Liver (tissue), 9 donors: ENCODE data around the gene ITGA2. TPM values are rescaled to one million over a fixed set of nuclear protein-coding genes. Genes with fewer than 3 reads are reported as not detected.

ENCODE experiments used
- DNase-seq: peaks from one replicate; pipeline ENCODE4 v3.0.0-alpha.2; 2017; ENCODE audit warnings: low spot score
- H3K27ac ChIP-seq, 2 donors: one replicate each; pipeline ENCODE4 v1.7.0; 2013; ENCODE audit warnings: inconsistent platforms in 2 of 2, low read length in 2 of 2, control low read depth in 1 of 2, low read depth in 1 of 2, mild to moderate bottlenecking in 1 of 2
- H3K27me3 ChIP-seq, 4 donors: one replicate each; pipeline versions ENCODE4 v1.6.1 to v1.7.0; 2013; ENCODE audit warnings: low read length in 3 of 4, inconsistent platforms in 1 of 4, mild to moderate bottlenecking in 1 of 4, moderate library complexity in 1 of 4; ENCODE audit not compliant: control insufficient read depth in 4 of 4, insufficient read depth in 4 of 4
- H3K36me3 ChIP-seq, 4 donors: one replicate each; pipeline versions ENCODE4 v1.6.1 to v1.7.0; 2013; ENCODE audit warnings: low read length in 3 of 4, mild to moderate bottlenecking in 3 of 4, low read depth in 1 of 4, moderate library complexity in 1 of 4; ENCODE audit not compliant: control insufficient read depth in 4 of 4, insufficient read depth in 3 of 4
- H3K4me1 ChIP-seq, 4 donors: one replicate each; pipeline versions ENCODE4 v1.6.1 to v1.7.0; 2013; ENCODE audit warnings: low read length in 3 of 4, mild to moderate bottlenecking in 3 of 4, moderate library complexity in 1 of 4; ENCODE audit not compliant: control insufficient read depth in 4 of 4, insufficient read depth in 4 of 4
- H3K4me3 ChIP-seq, 3 donors: one replicate each; pipeline versions ENCODE4 v1.6.1 to v1.7.0; 2013; ENCODE audit warnings: low read length in 3 of 3, control low read depth in 1 of 3, low read depth in 1 of 3, mild to moderate bottlenecking in 1 of 3
- H3K9ac ChIP-seq, 2 donors: one replicate each; pipeline ENCODE4 v1.7.0; 2013; ENCODE audit warnings: low read length in 2 of 2, mild to moderate bottlenecking in 2 of 2, moderate library complexity in 2 of 2, control low read depth in 1 of 2, low read depth in 1 of 2
- H3K9me3 ChIP-seq, 4 donors: one replicate each; pipeline versions ENCODE4 v1.6.1 to v1.7.0; 2013; ENCODE audit warnings: low read length in 3 of 4; ENCODE audit not compliant: control insufficient read depth in 4 of 4
- ATF3 ChIP-seq: IDR thresholded peaks from 2 replicates; pipeline ENCODE4 v1.6.1; 2016; ENCODE audit warnings: antibody characterized with exemption
- EGR1 ChIP-seq, 2 donors: IDR thresholded peaks; 2 replicates each; pipeline ENCODE4 v1.6.1; 2016 to 2018; ENCODE audit warnings: antibody characterized with exemption in 2 of 2, low read depth in 2 of 2
- FOXA1 ChIP-seq: IDR thresholded peaks from 2 replicates; pipeline ENCODE4 v1.6.1; 2016; ENCODE audit warnings: antibody characterized with exemption
- FOXA2 ChIP-seq: IDR thresholded peaks from 2 replicates; pipeline ENCODE4 v1.6.1; 2016; ENCODE audit warnings: antibody characterized with exemption
- GABPA ChIP-seq, 2 donors: IDR thresholded peaks in 1 of 2; conservative IDR thresholded peaks in 1 of 2; 2 replicates each; pipeline ENCODE4 v1.6.1; 2016; ENCODE audit warnings: antibody characterized with exemption in 2 of 2, mild to moderate bottlenecking in 1 of 2, moderate library complexity in 1 of 2
- HNF4A ChIP-seq, 2 donors: conservative IDR thresholded peaks; 2 replicates each; pipeline ENCODE4 v1.6.1; 2016; ENCODE audit warnings: antibody characterized with exemption in 2 of 2, mild to moderate bottlenecking in 2 of 2
- HNF4G ChIP-seq: IDR thresholded peaks from 2 replicates; pipeline ENCODE4 v1.6.1; 2016; ENCODE audit warnings: antibody characterized with exemption
- JUND ChIP-seq, 2 donors: IDR thresholded peaks; 2 replicates each; pipeline ENCODE4 v1.6.1; 2016; ENCODE audit warnings: antibody characterized with exemption in 2 of 2
- MAX ChIP-seq: IDR thresholded peaks from 2 replicates; pipeline ENCODE4 v1.6.1; 2016; ENCODE audit warnings: antibody characterized with exemption
- NR2F2 ChIP-seq: IDR thresholded peaks from 2 replicates; pipeline ENCODE4 v1.6.1; 2016; ENCODE audit warnings: antibody characterized with exemption
- RAD21 ChIP-seq, 2 donors: IDR thresholded peaks; 2 replicates each; pipeline ENCODE4 v1.6.1; 2016; ENCODE audit warnings: antibody characterized with exemption in 2 of 2, mild to moderate bottlenecking in 2 of 2
- RXRA ChIP-seq, 2 donors: IDR thresholded peaks; 2 replicates each; pipeline ENCODE4 v1.6.1; 2017 to 2018; ENCODE audit warnings: antibody characterized with exemption in 2 of 2, mild to moderate bottlenecking in 1 of 2
- SP1 ChIP-seq: IDR thresholded peaks from 2 replicates; pipeline ENCODE4 v1.6.1; 2018; ENCODE audit warnings: antibody characterized with exemption, mild to moderate bottlenecking
- TAF1 ChIP-seq: conservative IDR thresholded peaks from 2 replicates; pipeline ENCODE4 v1.6.1; 2016; ENCODE audit warnings: antibody characterized with exemption, mild to moderate bottlenecking
- YY1 ChIP-seq: IDR thresholded peaks from 2 replicates; pipeline ENCODE4 v1.6.1; 2016; ENCODE audit warnings: antibody characterized with exemption, mild to moderate bottlenecking
- ZBTB33 ChIP-seq: IDR thresholded peaks from 2 replicates; pipeline ENCODE4 v1.6.1; 2016; ENCODE audit warnings: antibody characterized with exemption
- WGBS: extraction: QIAGEN DNeasy Blood & Tissue Kit; methylation state at CpG from one replicate; pipeline ENCODE4 v1.1.7; 2013; 5-methylcytosine and 5-hydroxymethylcytosine counted together
- polyA plus RNA-seq, 2 donors: library from polyadenylated mRNA; stranded (reverse) in 1 of 2; unstranded in 1 of 2; fragments of 200-250 nt in 1 of 2; fragments of >200 nt in 1 of 2; fragmentation: Nextera tagmentation in 1 of 2; extraction: Ambion mirVana in 1 of 2; gene quantifications; one replicate each; pipeline versions ENCODE4 v1.2.1 to v1.2.3, GENCODE V29; 2013 to 2015
- total RNA-seq, 2 donors: library from RNA; depleted of rRNA; stranded (reverse); fragments of >200 nt; gene quantifications; one replicate each; pipeline ENCODE4 v1.2.3, GENCODE V29; 2014
- TF ChIP-seq, protein P1 (sequence below): IDR thresholded peaks from 2 replicates; pipeline ENCODE4 v1.6.1; 2016; ENCODE audit warnings: antibody characterized with exemption, mild to moderate bottlenecking
- TF ChIP-seq, protein P2 (sequence below): fragments of 150-350 bp; IDR thresholded peaks from 2 replicates; pipeline ENCODE4 v1.5.1; 2017; ENCODE audit warnings: improper control_type of control experiment, low read depth, low read length; ENCODE audit not compliant: missing input control
- donor health status: healthy.
- donor health status: healthy.
- donor health status: healthy.
- donor health status: healthy.
- donor health status: healthy.

Gene ITGA2
- total and polyA plus RNA-seq, 4 donors, result 0.12 to 0.61 (median 0.33) TPM

- no peak for DNase-seq
- Histone ChIP-seq H3K9me3 (no peaks in the 10 kb centered on the region), H3K36me3 (no peaks in the 10 kb centered on the region), H3K27me3 (peaks cover 0 to 5% (median 0%) of the 10 kb centered on the region in 4 donors), H3K4me3 (no peak overlapping the region), H3K9ac (no peak overlapping the region), H3K4me1 (no peaks in the 10 kb centered on the region), H3K27ac (no peak overlapping the region)
- no peak for TF ChIP-seq MAX
- no peak for TF ChIP-seq GABPA (IDR thresholded peaks at IDR 0.05 in 1 of 2, conservative IDR thresholded peaks at IDR 0.05 in 1 of 2)
- no peak for TF ChIP-seq EGR1 (IDR thresholded peaks at IDR 0.05; ENCODE audit: low read depth in 2 of 2)
- TF ChIP-seq, protein P1, sequence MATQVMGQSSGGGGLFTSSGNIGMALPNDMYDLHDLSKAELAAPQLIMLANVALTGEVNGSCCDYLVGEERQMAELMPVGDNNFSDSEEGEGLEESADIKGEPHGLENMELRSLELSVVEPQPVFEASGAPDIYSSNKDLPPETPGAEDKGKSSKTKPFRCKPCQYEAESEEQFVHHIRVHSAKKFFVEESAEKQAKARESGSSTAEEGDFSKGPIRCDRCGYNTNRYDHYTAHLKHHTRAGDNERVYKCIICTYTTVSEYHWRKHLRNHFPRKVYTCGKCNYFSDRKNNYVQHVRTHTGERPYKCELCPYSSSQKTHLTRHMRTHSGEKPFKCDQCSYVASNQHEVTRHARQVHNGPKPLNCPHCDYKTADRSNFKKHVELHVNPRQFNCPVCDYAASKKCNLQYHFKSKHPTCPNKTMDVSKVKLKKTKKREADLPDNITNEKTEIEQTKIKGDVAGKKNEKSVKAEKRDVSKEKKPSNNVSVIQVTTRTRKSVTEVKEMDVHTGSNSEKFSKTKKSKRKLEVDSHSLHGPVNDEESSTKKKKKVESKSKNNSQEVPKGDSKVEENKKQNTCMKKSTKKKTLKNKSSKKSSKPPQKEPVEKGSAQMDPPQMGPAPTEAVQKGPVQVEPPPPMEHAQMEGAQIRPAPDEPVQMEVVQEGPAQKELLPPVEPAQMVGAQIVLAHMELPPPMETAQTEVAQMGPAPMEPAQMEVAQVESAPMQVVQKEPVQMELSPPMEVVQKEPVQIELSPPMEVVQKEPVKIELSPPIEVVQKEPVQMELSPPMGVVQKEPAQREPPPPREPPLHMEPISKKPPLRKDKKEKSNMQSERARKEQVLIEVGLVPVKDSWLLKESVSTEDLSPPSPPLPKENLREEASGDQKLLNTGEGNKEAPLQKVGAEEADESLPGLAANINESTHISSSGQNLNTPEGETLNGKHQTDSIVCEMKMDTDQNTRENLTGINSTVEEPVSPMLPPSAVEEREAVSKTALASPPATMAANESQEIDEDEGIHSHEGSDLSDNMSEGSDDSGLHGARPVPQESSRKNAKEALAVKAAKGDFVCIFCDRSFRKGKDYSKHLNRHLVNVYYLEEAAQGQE, result no peak
- no peak for TF ChIP-seq HNF4A (conservative IDR thresholded peaks at IDR 0.05)
- no peak for TF ChIP-seq FOXA2
- TF ChIP-seq TAF1, result no peak
- TF ChIP-seq HNF4G, result no peak
- TF ChIP-seq, protein P2, sequence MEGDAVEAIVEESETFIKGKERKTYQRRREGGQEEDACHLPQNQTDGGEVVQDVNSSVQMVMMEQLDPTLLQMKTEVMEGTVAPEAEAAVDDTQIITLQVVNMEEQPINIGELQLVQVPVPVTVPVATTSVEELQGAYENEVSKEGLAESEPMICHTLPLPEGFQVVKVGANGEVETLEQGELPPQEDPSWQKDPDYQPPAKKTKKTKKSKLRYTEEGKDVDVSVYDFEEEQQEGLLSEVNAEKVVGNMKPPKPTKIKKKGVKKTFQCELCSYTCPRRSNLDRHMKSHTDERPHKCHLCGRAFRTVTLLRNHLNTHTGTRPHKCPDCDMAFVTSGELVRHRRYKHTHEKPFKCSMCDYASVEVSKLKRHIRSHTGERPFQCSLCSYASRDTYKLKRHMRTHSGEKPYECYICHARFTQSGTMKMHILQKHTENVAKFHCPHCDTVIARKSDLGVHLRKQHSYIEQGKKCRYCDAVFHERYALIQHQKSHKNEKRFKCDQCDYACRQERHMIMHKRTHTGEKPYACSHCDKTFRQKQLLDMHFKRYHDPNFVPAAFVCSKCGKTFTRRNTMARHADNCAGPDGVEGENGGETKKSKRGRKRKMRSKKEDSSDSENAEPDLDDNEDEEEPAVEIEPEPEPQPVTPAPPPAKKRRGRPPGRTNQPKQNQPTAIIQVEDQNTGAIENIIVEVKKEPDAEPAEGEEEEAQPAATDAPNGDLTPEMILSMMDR, result no peak
- no peak for TF ChIP-seq RAD21 (IDR thresholded peaks at IDR 0.05)
- no peak for TF ChIP-seq ZBTB33
- TF ChIP-seq NR2F2, result no peak
- no peak for TF ChIP-seq ATF3
- TF ChIP-seq FOXA1, result no peak
- no peak for TF ChIP-seq YY1
- TF ChIP-seq SP1, result no peak
- TF ChIP-seq JUND (IDR thresholded peaks at IDR 0.05), result no peak
- WGBS, result 78% methylated on average over 2 of the region's 2 CpGs
Observed at GRCh38 chr5:53052499-53052898, 63.3 kb downstream of the ITGA2 start.

GRCh38 chr5:53053364-53053763 is 64.2 kb downstream of the ITGA2 start:
- no peak for DNase-seq
- no peaks in the 10 kb centered on the region for H3K9me3 ChIP-seq
- WGBS, result 87% methylated on average over 4 of the region's 4 CpGs
- H3K36me3 ChIP-seq, result no peaks in the 10 kb centered on the region
- H3K27ac ChIP-seq, result no peak overlapping the region
- H3K4me1 ChIP-seq, result no peaks in the 10 kb centered on the region
- H3K27me3 ChIP-seq, result peaks cover 0 to 3% (median 0%) of the 10 kb centered on the region in 4 donors
- no peak overlapping the region for H3K9ac ChIP-seq
- H3K4me3 ChIP-seq, result no peak overlapping the region
- TF ChIP-seq ATF3 (no peak), RAD21 (IDR thresholded peaks at IDR 0.05) (no peak), EGR1 (IDR thresholded peaks at IDR 0.05; ENCODE audit: low read depth in 2 of 2) (no peak), GABPA (IDR thresholded peaks at IDR 0.05 in 1 of 2, conservative IDR thresholded peaks at IDR 0.05 in 1 of 2) (no peak), YY1 (no peak), RXRA (IDR thresholded peaks at IDR 0.05) (no peak), HNF4G (no peak), FOXA2 (no peak), TAF1 (no peak), FOXA1 (no peak), JUND (IDR thresholded peaks at IDR 0.05) (no peak), SP1 (no peak)
- TF ChIP-seq, protein P1, result no peak
